K562 (cell line): ENCODE results near the gene DENND4C.

ENCODE experiments used
- PCBP2 ChIP-seq: fragments of 200-400 bp; formaldehyde crosslinking; IDR thresholded peaks from 2 replicates; pipeline ENCODE4 v1.6.1; 2018; ENCODE audit warnings: low read length, low read depth, mild to moderate bottlenecking, moderate library complexity; ENCODE audit not compliant: poor library complexity, severe bottlenecking
- TF ChIP-seq, protein P1 (sequence below): sonication (generic); formaldehyde crosslinking; IDR thresholded peaks from 2 replicates; pipeline ENCODE4 v1.8.0; 2022; ENCODE audit warnings: mild to moderate bottlenecking, missing genetic modification reagents, borderline replicate concordance

DNA sequence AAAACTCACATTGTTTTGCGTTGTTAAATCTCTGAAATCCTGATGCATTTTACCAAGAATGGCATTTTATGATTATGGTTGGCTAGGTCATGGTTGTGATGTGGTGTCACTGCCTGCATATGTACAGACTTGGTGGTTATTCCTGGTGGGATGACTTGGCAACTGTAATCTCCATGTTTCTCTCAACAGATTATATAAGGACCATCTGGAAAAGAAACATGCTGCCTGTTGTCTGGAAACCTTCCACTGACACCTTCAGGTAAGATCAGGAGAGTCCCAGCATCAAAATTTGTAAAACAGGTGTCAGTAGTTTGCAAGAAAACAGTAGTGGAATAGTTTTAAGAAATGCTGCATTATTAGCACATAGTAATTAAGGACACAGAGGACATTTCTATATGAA is 175.3 kb downstream of the DENND4C start:
- TF ChIP-seq PCBP2, result no peak
- TF ChIP-seq, protein P1, sequence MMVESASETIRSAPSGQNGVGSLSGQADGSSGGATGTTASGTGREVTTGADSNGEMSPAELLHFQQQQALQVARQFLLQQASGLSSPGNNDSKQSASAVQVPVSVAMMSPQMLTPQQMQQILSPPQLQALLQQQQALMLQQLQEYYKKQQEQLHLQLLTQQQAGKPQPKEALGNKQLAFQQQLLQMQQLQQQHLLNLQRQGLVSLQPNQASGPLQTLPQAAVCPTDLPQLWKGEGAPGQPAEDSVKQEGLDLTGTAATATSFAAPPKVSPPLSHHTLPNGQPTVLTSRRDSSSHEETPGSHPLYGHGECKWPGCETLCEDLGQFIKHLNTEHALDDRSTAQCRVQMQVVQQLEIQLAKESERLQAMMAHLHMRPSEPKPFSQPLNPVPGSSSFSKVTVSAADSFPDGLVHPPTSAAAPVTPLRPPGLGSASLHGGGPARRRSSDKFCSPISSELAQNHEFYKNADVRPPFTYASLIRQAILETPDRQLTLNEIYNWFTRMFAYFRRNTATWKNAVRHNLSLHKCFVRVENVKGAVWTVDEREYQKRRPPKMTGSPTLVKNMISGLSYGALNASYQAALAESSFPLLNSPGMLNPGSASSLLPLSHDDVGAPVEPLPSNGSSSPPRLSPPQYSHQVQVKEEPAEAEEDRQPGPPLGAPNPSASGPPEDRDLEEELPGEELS (CRISPR knock-in tag), result no peak
